ENCODE measurements around the gene FCRL5.

The FCRL5 gene

DNA sequence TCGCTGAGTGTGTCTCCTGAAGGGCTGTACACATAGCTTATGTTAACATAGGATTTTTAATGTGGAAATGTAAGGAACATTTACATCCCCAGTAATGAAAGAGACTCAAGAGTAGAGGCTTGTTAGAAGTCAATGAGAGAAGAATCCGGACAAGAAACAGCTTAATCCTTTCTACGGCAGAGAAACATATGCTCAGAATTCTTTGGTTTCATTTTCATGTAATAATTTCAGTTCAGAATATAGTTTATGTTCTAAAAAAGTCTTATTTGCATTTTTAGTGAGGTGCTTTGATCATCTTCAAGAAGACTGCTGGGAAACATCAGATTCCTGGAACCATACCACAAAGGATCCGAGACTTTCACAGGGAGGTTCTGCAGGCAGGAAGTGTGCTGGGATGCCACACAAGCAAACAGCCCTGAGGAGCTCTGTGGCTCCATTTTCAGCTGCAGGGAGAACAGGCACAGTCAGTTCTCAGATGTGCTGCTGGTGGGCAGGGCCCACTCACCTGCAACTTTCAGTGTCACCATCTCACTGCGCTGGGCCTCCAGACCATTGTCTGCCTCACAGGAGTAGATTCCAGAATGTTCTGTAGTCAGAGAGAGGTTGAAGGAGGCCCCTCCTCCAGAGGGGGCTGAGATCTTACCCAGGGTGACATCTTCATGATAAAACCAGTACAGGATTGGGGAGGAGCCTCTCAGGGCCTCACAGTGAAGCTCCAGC lies 28.4 kb downstream of the FCRL5 start:
- DNase-seq (ENCODE audit: low read depth, low spot score) = no peak

DNA sequence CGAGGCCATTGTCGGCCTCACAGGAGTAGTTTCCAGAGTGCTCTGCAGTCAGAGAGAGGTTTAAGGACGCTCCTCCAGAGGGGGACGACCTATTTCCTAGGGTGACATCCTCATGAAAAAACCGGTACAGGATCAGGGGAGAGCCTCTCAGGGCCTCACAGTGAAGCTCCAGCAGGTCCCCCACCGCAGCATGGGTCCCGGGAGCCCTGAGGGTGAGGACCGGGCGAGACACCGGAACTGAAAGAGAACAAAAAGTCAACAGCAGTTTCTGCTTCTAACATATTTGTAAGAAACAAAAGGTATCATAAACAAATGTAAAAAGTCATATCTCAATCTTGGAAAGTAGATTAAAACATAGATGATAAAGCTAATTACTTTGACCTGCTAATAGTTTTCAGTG lies 31.3 kb downstream of the FCRL5 start:
- no peak for DNase-seq (ENCODE audit: low read depth, low spot score)

DNA sequence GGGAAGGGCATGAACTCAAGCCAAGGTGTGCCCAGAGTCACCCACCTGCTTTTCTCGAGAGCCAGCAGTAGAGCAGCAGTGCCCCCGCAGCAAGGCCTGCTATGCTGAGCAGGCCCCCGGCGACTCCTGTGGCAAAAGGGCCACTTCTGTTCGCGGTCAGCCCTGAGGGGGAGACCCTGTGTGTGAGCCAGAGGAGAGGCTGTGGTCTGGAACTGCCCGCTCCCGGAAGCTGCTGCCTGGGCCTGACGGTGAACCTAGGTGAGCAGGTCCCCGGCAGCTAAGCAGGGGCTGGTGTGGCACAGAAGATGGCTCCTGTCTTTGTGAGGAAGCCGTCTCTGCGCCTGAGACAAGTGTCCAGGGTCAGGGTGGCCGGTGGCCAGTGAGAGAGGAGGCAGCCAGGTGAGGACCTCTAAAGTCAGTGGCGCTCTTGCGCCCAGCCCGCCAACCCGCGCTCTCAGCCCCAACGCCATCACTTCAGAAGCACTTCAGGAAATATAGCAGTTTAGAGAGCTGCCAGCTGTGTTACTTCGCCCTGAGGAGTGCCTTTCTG lies 31.9 kb downstream of the FCRL5 start:
- DNase-seq (ENCODE audit: low read depth, low spot score) = no peak

- DNase-seq (ENCODE audit: low read depth, low spot score) = no peak
Observed at GRCh38 chr1:157519451-157519850, 32.9 kb downstream of the FCRL5 start.

- DNase-seq (ENCODE audit: low read depth, low spot score) = no peak
Observed at GRCh38 chr1:157517016-157517415, 35.3 kb downstream of the FCRL5 start.

DNA sequence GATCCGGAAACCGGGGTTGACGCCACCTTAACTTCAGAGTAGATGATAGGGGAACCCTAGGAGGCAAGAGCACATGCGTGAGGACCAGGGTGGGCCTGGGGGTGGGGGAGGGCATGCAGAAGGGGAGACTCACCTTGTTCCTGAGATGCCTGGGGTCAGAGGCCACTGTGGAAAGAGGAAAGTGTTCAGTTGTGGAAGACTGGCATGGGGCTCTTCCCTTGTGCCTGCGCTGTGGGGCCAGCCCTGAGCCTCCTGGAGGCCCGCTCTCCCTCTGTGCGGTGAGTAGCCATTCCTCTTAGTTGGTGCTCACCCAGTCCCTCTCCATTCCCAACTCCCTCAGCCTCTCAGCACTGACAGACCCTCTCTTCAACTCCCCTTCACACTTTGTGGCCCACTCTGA lies 36.6 kb downstream of the FCRL5 start:
- DNase-seq (ENCODE audit: low read depth, low spot score) = no peak

- no peak for DNase-seq (ENCODE audit: low read depth, low spot score)
Observed at GRCh38 chr1:157515141-157515540, 37.2 kb downstream of the FCRL5 start.

DNA sequence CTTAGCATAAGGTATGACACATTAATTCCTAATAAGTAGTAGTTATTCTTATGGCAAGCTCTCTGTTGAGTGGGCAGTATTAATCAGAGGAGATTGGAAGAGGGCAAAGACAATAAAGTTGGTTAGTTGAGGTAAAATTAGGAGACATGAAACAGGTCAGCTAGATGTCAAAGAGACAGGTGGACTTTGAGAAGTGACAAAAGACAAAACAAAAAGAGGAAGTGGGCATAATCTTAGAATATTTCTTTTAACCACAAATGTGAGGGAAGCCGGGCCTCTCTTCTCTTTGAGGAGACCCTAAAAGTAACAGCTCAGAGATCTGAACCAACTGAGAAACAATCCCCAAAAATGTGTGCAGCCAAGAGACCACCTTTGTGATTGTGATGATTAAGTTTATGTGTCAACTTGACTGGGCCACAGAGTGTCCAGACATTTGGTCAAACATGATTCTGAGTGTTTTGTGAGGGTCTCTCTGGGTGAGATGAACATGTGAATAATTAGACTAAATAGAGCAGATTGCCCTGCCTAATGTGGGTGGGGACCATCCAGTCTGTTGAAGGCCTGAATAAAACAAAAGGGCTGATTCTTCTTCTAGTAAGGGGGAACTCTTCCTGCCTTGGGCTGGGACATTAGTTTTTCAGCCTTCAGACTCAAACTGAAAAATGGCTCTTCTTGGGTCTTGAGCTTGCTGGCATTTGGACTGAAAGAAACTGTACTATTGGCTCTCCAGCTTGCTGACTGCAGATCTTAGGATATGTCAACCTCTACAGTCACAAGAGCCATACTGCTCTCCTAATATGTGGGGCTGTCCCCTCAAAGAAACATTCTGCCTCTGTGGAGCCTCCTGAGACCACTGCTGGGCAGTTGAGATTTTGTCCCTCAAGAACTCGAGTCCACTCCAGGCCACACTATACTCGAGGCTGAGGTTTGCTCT lies 40.0 kb downstream of the FCRL5 start:
- DNase-seq (ENCODE audit: low read depth, low spot score) = no peak

DNA sequence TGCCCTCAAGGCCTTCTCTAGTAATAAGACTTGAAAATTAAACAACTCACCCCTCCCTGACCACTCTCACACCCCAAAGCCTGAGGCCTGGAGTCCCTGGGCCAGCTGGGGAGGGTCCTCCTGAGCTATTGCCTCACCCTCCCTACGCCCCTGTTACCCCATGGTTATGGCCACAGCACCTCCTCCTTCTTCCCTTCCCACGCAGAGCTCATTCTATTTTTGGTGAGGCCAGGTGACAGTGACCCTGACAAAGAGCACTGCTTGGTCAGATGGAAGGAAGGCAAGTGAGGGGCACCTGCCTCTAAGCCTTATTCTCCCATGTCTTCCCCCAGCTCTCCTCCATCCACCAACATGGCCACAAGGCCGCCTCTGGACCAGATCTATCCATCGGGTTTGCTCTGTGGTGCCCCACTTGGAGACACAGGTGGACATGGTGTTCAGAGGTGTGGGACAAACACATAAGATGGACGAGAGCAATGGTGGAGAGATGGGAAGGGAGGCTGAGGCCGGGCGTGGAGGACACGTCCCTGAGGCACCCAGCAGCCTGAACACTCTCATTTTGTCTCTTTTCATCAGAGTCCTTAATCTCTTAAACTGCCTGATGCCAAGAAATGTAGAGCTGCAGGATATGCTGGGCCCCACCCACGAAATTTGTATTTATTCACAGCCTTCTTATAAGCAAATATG lies 42.6 kb downstream of the FCRL5 start:
- DNase-seq (ENCODE audit: low read depth, low spot score) = no peak

- no peak for DNase-seq (ENCODE audit: low read depth, low spot score)
Observed at GRCh38 chr1:157505481-157506272, 46.6 kb downstream of the FCRL5 start.

- DNase-seq (ENCODE audit: low read depth, low spot score) = no peak
Observed at GRCh38 chr1:157504646-157505045, 47.7 kb downstream of the FCRL5 start.

DNA sequence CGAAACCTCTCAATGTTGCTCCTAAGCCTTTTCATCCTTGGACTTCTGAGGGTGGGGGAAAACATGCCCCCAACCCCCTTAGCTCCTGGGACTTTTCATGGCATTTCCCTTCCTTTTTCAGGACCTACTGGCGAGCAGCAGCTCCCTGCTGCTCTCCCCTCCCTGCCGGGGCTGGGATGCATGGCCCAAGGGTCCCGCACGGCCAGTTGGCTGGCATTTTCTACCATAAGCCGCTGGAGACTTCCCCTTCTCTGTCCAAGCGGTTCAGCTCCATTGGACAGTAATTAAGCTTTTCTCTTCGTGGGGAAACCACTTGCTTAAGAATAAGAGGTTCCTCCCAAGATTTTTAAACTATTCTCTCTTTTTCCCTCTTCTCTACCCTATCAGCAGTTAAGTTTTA lies 52.8 kb downstream of the FCRL5 start:
- no peak for DNase-seq (ENCODE audit: low read depth, low spot score)

- no peak for DNase-seq (ENCODE audit: low read depth, low spot score)
Observed at GRCh38 chr1:157498736-157499090, 53.6 kb downstream of the FCRL5 start.

DNA sequence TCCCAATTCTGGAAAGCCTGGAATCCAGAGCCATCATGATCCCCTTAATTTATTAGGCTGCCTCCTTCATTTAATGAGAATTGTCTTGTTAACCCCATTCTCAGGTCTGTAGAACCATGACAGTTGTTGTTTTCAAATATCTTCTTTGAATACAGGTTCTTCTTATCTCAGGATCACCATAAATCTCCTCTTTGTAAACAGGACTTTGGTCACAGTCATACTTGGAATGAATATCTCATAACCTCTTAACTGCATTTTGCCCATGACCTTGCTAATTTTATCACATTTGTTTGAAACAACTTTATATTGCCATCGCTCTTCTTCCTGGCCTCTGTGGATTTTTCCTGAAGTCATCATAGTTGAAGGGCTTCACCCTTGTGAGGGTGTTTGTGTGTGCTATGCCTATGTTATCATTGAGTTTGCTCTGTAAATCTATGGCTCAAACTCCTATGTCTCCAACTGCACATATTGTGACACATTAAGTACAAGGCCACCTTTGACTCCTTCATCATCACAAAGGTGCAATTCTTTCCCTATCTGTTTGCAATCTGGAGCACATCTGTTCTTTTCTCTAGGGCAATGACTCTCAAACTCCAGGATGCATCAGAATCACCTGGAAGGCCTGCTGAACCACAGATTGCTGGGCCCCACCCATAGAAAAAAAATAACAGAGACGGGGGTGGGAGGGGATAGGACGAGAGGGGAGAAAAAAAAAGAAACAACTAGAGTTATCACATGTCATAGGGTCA lies 54.2 kb downstream of the FCRL5 start:
- no peak for DNase-seq (ENCODE audit: low read depth, low spot score)

GRCh38 chr1:157497284-157497683 lies 55.0 kb downstream of the FCRL5 start:
- no peak for DNase-seq (ENCODE audit: low read depth, low spot score)

DNA sequence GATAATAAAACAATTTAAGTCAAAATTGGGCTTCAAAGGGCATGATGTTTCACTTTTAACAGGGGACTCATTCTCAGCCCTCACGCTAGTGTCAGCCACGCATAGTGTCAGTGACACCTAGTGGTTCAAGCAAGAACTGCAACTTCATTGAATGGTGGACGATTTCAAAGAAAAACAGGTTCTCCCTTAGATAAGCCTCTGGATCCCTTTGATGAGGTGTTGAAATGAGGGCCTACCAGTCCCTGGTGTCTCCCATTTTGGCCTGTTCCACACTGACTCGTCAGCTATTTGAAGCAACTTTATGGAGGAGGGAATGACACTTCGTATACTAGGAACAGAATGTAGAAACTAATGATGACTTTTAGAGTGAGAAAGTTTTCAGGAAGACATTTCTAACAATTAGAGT lies 56.2 kb downstream of the FCRL5 start:
- DNase-seq (ENCODE audit: low read depth, low spot score) = peak; percentile 6

GRCh38 chr1:157495285-157495684 lies 57.0 kb downstream of the FCRL5 start:
- DNase-seq (ENCODE audit: low read depth, low spot score) = no peak

GRCh38 chr1:157494093-157494492 lies 58.2 kb downstream of the FCRL5 start:
- DNase-seq (ENCODE audit: low read depth, low spot score) = no peak

DNA sequence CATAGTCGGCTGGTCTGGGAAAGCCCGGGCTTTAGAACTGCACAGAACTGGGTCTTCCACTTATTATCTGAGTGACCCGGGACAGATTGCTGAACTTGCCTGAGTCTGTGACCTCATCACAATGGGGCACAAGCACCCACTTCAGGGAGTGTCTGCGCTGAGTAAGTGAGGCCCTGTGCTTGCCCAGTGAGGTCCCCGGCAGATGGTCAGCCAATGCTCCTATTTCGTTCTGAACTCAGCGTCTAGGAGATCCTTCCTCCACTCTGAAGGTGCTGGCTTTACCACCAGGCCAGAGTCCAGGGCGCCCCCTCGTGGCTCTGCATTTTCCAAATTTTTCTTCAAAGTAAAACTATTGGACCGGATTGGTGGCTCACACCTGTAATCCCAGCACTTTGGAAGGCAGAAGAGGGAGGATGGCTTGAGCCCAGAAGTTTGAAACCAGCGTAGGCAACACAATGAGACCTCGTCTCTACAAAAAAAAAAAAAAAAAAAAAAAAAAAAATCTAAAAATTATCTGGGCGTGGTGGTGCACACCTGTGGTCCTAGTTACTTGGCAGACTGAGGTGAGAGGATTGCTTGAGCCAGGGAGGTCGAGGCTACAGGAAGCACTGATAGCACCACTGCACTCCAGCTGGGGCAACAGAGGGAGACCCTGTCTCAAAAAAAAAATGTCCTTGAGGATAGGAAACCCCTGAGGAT lies 61.7 kb downstream of the FCRL5 start:
- DNase-seq (ENCODE audit: low read depth, low spot score) = peak; percentile 22

- no peak for DNase-seq (ENCODE audit: low read depth, low spot score)
Observed at GRCh38 chr1:157488156-157488555, 64.2 kb downstream of the FCRL5 start.

Data from activated naive CD8-positive, alpha-beta T cell treated with anti-CD3 and anti-CD28 coated beads, Interleukin-2, amount 50 U/mL, for 16 hours (primary cell).